Heart left ventricle (tissue), 13 donors: ENCODE data around the gene DOK7.

Source experiments
- CTCF ChIP-seq, 12 donors: fragments of 200-600 bp; sonication (generic) in 4 of 12; IDR thresholded peaks; one replicate each; pipeline versions ENCODE4 v1.5.0 to v1.8.0; 2018 to 2022; ENCODE audit warnings: antibody characterized with exemption in 12 of 12, mild to moderate bottlenecking in 5 of 12
- POLR2A ChIP-seq, 2 donors: fragments of 450-650 bp; IDR thresholded peaks; one replicate each; pipeline ENCODE4 v1.6.1; 2017; ENCODE audit warnings: antibody characterized with exemption in 2 of 2, mild to moderate bottlenecking in 2 of 2, moderate library complexity in 2 of 2
- donor health status: ischemic (EF 13 %, LVEDD 7.1; RV severe dilation, severe dysfunction).
- donor health status: DM: no; HTN: yes; CAD: no.
- donor health status: DM: no; HTN: no; CAD: no.
- donor health status: ischemic (EF 25% LVEDD 6.9; RV normal size, moderate dysfunction).
- donor health status: ischemic (EF 25% LVEDD 5.7; RV mildly dilated, moderate dysfunction).
- donor health status: ischemic (EF 35%, LVEDD 5.7; RV mildly dilated, moderate dysfunction).
- donor health status: nonischemic (EF 11% LVEDD 7.7; RV severe dilation, severe dysfunction).
- donor health status: DM: yes; HTN: yes; CAD: no.
- donor health status: PGD.
- donor health status: ischemic (EF 29% LVEDD 5.4; RV normal size, mild dysfunction).
- donor health status: nonischemic (EF 23%, LVEDD 6.1; RV moderate dilation, normal function).

GRCh38 chr4:3430524-3430923 lies 32.6 kb upstream of the DOK7 start:
- TF ChIP-seq CTCF (IDR thresholded peaks at IDR 0.05), result no peak
- no peak for TF ChIP-seq POLR2A (IDR thresholded peaks at IDR 0.05)
